Smooth muscle cell (in vitro differentiated cells): ENCODE measurements around the gene IGSF23. TPM values are rescaled to one million over a fixed set of nuclear protein-coding genes. Genes with fewer than 3 reads are reported as not detected.

Experiments used
- DNase-seq: peaks from one replicate; lab custom pipeline; 2025; ENCODE audit not compliant: unreplicated experiment; lab: John Stamatoyannopoulos, UW
- H2AFZ ChIP-seq: fragments of 200-600 bp; sonication (generic); 2 replicates; pipeline ENCODE4 v1.6.0; 2016; ENCODE audit warnings: antibody characterized with exemption, low read depth, mild to moderate bottlenecking
- H3F3A ChIP-seq: fragments of 200-600 bp; sonication (generic); 2 replicates; pipeline ENCODE4 v1.6.0; 2017; ENCODE audit warnings: antibody characterized with exemption, low read depth
- H3K27ac ChIP-seq: fragments of 200-600 bp; sonication (generic); 2 replicates; pipeline ENCODE4 v1.5.1; 2016; ENCODE audit warnings: low read depth, mild to moderate bottlenecking
- H3K27me3 ChIP-seq: fragments of 200-600 bp; sonication (generic); 2 replicates; pipeline ENCODE4 v1.6.1; 2016; ENCODE audit warnings: low read depth, mild to moderate bottlenecking
- H3K36me3 ChIP-seq: fragments of 200-600 bp; sonication (generic); 2 replicates; pipeline ENCODE4 v1.5.1; 2016; ENCODE audit warnings: low read depth
- H3K4me1 ChIP-seq: fragments of 200-600 bp; sonication (generic); 2 replicates; pipeline ENCODE4 v1.5.1; 2016; ENCODE audit warnings: low read depth
- H3K4me2 ChIP-seq: fragments of 200-600 bp; sonication (generic); 2 replicates; pipeline ENCODE4 v1.6.0; 2016; ENCODE audit warnings: mild to moderate bottlenecking
- H3K4me3 ChIP-seq: fragments of 200-600 bp; sonication (generic); 2 replicates; pipeline ENCODE4 v1.5.1; 2016; ENCODE audit warnings: mild to moderate bottlenecking
- H3K79me2 ChIP-seq: fragments of 200-600 bp; sonication (generic); 2 replicates; pipeline ENCODE4 v1.6.0; 2016; ENCODE audit warnings: low read depth, mild to moderate bottlenecking
- H3K9ac ChIP-seq: fragments of 200-600 bp; sonication (generic); 2 replicates; pipeline ENCODE4 v1.6.0; 2016; ENCODE audit warnings: low read depth
- H3K9me3 ChIP-seq: fragments of 200-600 bp; sonication (generic); replicated peaks from 2 replicates; pipeline ENCODE4 v1.5.1; 2016; ENCODE audit warnings: low read depth
- H4K20me1 ChIP-seq: fragments of 200-600 bp; sonication (generic); 2 replicates; pipeline ENCODE4 v1.6.0; 2016; ENCODE audit warnings: low read depth
- WGBS: methylation state at CpG from one replicate; pipeline ENCODE4 v1.1.7; 2016; ENCODE audit warnings: low lambda C conversion rate; 5-methylcytosine and 5-hydroxymethylcytosine counted together
- polyA plus RNA-seq: library from polyadenylated mRNA; unstranded; fragments of >200 nt; fragmentation: Nextera tagmentation; extraction: Ambion mirVana; gene quantifications from 2 replicates; pipeline ENCODE4 v1.2.1, GENCODE V29; 2016
- total RNA-seq: library from RNA; depleted of rRNA; stranded (reverse); fragments of >200 nt; gene quantifications from 2 replicates; pipeline ENCODE4 v1.2.3, GENCODE V29; 2014
- TF ChIP-seq, protein P1 (sequence below): fragments of 200-600 bp; sonication (generic); IDR thresholded peaks from 2 replicates; pipeline ENCODE4 v1.5.1; 2017; ENCODE audit warnings: borderline replicate concordance, mild to moderate bottlenecking, antibody characterized with exemption; ENCODE audit not compliant: insufficient read depth, poor library complexity, severe bottlenecking

Gene IGSF23
- total and polyA plus RNA-seq, 2 experiments from 2014 or later = not detected

DNA sequence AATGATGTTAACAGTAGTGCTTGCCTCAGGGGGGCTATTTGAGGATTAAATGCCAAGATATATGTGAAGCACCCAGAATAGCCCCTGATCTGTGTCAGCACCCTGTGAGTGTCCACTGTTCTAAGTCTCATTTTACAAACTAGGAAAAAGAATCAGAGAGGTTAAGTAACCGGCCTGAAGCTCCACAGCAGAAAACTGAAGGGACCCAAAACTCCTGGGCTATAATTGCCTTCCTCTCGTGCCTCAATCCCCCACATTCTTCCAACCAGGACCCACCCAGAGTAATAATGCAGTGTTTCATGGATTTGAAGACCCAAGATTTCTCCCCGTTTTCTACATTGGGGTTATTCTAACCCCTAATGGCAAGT is 32.7 kb downstream of the IGSF23 start:
- no peaks in the 10 kb centered on the region for H3F3A ChIP-seq
- 96% methylated on average over 3 of the region's 3 CpGs for WGBS
- H4K20me1 ChIP-seq = peaks cover 28% of the 10 kb centered on the region
- no peak for DNase-seq
- no peak overlapping the region for H3K4me2 ChIP-seq
- no peak overlapping the region for H3K27ac ChIP-seq
- peaks cover 23% of the 10 kb centered on the region for H3K79me2 ChIP-seq
- H3K9me3 ChIP-seq = no peaks in the 10 kb centered on the region
- TF ChIP-seq, protein P1, sequence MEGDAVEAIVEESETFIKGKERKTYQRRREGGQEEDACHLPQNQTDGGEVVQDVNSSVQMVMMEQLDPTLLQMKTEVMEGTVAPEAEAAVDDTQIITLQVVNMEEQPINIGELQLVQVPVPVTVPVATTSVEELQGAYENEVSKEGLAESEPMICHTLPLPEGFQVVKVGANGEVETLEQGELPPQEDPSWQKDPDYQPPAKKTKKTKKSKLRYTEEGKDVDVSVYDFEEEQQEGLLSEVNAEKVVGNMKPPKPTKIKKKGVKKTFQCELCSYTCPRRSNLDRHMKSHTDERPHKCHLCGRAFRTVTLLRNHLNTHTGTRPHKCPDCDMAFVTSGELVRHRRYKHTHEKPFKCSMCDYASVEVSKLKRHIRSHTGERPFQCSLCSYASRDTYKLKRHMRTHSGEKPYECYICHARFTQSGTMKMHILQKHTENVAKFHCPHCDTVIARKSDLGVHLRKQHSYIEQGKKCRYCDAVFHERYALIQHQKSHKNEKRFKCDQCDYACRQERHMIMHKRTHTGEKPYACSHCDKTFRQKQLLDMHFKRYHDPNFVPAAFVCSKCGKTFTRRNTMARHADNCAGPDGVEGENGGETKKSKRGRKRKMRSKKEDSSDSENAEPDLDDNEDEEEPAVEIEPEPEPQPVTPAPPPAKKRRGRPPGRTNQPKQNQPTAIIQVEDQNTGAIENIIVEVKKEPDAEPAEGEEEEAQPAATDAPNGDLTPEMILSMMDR = no peak
- no peaks in the 10 kb centered on the region for H3K4me1 ChIP-seq
- H3K27me3 ChIP-seq = no peaks in the 10 kb centered on the region
- no peak overlapping the region for H2AFZ ChIP-seq
- no peaks in the 10 kb centered on the region for H3K36me3 ChIP-seq
- H3K9ac ChIP-seq = no peak overlapping the region
- H3K4me3 ChIP-seq = peak overlapping the region; percentile 24

DNA sequence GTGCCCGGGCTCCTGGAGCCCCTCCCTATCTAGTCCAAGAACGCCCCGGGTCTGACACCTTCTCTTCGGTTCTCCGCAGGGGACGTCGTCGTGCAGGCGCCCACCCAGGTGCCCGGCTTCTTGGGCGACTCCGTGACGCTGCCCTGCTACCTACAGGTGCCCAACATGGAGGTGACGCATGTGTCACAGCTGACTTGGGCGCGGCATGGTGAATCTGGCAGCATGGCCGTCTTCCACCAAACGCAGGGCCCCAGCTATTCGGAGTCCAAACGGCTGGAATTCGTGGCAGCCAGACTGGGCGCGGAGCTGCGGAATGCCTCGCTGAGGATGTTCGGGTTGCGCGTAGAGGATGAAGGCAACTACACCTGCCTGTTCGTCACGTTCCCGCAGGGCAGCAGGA is 33.8 kb downstream of the IGSF23 start:
- H3K27ac ChIP-seq = no peak overlapping the region
- peaks cover 28% of the 10 kb centered on the region for H4K20me1 ChIP-seq
- no peaks in the 10 kb centered on the region for H3K36me3 ChIP-seq
- H3K27me3 ChIP-seq = no peaks in the 10 kb centered on the region
- no peak overlapping the region for H3K9ac ChIP-seq
- no peaks in the 10 kb centered on the region for H3F3A ChIP-seq
- H3K4me2 ChIP-seq = no peak overlapping the region
- H3K79me2 ChIP-seq = peaks cover 23% of the 10 kb centered on the region
- no peak overlapping the region for H3K4me3 ChIP-seq
- no peak overlapping the region for H2AFZ ChIP-seq
- H3K9me3 ChIP-seq = no peaks in the 10 kb centered on the region
- H3K4me1 ChIP-seq = no peaks in the 10 kb centered on the region
- TF ChIP-seq, protein P1 = no peak
- no peak for DNase-seq
- 96% methylated on average over 30 of the region's 31 CpGs for WGBS

DNA sequence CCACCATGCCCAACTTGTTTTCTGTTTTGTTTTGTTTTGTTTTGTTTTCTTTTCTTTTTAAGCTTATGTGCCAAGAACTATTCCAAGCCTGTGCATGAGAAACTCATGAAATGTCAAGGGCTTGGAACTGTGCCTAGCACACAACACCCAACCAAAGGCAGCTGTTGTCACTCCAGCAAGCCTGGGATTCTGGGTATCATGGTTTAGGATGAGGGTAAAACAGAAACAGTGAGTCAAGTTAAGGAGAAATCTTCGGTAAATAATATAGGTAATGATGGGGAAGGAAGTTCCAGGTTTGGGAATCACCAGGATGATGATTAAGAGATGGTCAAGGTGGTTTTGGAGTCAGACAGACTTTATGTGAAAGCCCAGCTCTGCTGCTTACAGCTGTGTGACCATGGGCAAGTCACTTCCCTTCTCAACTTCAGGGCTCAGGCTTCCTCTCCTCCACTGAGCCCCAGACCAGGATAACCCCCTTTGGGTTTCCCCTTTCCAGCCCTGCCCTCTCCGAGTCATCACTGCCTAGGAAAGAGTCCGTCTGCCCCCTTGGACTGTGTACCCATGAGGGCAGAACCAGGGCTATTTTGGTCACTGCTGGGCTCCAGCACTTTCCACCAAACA is 35.4 kb downstream of the IGSF23 start:
- no peaks in the 10 kb centered on the region for H3K4me1 ChIP-seq
- no peaks in the 10 kb centered on the region for H3K27me3 ChIP-seq
- no peaks in the 10 kb centered on the region for H3F3A ChIP-seq
- H3K27ac ChIP-seq = no peak overlapping the region
- H3K36me3 ChIP-seq = peaks cover 7% of the 10 kb centered on the region
- H3K79me2 ChIP-seq = peaks cover 23% of the 10 kb centered on the region
- no peak overlapping the region for H3K4me3 ChIP-seq
- H3K9me3 ChIP-seq = no peaks in the 10 kb centered on the region
- TF ChIP-seq, protein P1 = no peak
- H2AFZ ChIP-seq = no peak overlapping the region
- H4K20me1 ChIP-seq = peaks cover 28% of the 10 kb centered on the region
- H3K9ac ChIP-seq = no peak overlapping the region
- 96% methylated on average over 3 of the region's 3 CpGs for WGBS
- H3K4me2 ChIP-seq = no peak overlapping the region
- DNase-seq = no peak

GRCh38 chr19:44649578-44650145 is 36.3 kb downstream of the IGSF23 start:
- peaks cover 28% of the 10 kb centered on the region for H4K20me1 ChIP-seq
- DNase-seq = no peak
- TF ChIP-seq, protein P1 = no peak
- no peak overlapping the region for H3K27ac ChIP-seq
- no peaks in the 10 kb centered on the region for H3K27me3 ChIP-seq
- H3K9ac ChIP-seq = no peak overlapping the region
- H3K79me2 ChIP-seq = peaks cover 17% of the 10 kb centered on the region
- no peak overlapping the region for H3K4me2 ChIP-seq
- H3F3A ChIP-seq = no peaks in the 10 kb centered on the region
- no peak overlapping the region for H2AFZ ChIP-seq
- 97% methylated on average over 15 of the region's 15 CpGs for WGBS
- peaks cover 7% of the 10 kb centered on the region for H3K36me3 ChIP-seq
- no peaks in the 10 kb centered on the region for H3K4me1 ChIP-seq
- H3K4me3 ChIP-seq = no peak overlapping the region
- no peaks in the 10 kb centered on the region for H3K9me3 ChIP-seq
